ENCODE measurements around the gene HEPH. TPM values are rescaled to one million over a fixed set of nuclear protein-coding genes. Genes with fewer than 3 reads are reported as not detected.

HEPH gene
- total and polyA plus RNA-seq, 9 of the 15 experiments (the other 6 are each of a cell fraction or from before 2014, with no cell fraction given) = 22.4 to 67.6 (median 42.9) TPM

DNA sequence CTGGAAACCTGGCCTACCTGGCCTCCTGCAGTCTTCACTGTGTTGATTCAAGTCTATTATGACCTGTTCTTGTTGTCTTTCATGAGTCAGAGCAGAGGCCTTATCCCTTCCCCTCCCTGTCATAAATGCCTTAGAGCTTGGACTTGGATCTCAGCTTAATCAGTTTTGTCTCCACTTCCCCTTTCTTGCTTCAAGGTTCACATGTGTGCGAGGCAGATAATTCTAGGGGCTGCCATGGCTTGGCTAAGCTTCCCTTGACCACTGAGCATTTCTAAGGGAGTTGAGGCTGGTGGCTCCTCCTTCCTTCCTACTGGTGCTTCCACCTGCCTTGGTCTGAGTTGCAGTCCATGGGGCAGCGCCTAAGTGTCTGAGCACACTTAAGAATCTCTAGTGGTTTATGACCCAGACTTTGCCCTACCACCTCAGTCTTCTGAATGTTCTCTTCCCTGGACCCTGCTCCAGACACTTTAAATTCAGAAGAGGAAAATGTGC, 1.7 kb upstream of the HEPH start (continued):
- TF ChIP-seq, protein P1, sequence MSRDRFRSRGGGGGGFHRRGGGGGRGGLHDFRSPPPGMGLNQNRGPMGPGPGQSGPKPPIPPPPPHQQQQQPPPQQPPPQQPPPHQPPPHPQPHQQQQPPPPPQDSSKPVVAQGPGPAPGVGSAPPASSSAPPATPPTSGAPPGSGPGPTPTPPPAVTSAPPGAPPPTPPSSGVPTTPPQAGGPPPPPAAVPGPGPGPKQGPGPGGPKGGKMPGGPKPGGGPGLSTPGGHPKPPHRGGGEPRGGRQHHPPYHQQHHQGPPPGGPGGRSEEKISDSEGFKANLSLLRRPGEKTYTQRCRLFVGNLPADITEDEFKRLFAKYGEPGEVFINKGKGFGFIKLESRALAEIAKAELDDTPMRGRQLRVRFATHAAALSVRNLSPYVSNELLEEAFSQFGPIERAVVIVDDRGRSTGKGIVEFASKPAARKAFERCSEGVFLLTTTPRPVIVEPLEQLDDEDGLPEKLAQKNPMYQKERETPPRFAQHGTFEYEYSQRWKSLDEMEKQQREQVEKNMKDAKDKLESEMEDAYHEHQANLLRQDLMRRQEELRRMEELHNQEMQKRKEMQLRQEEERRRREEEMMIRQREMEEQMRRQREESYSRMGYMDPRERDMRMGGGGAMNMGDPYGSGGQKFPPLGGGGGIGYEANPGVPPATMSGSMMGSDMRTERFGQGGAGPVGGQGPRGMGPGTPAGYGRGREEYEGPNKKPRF (IDR thresholded peaks at IDR 0.05; ENCODE audit: low read depth, low read length) = no peak
- TF ChIP-seq NR2C1 (IDR thresholded peaks at IDR 0.05) (no peak), NR2C1 (tag; IDR thresholded peaks at IDR 0.05) (peak; percentile 28; the same call in 1 of the 2 replicates), POLR2AphosphoS5 (IDR thresholded peaks at IDR 0.05; ENCODE audit: control insufficient read depth, insufficient read depth, low read depth, low read length) (peak; percentile 86), ZNF133 (CRISPR knock-in tag; IDR thresholded peaks at IDR 0.05) (no peak), POLR3G (IDR thresholded peaks at IDR 0.05; ENCODE audit: extremely low read depth, insufficient read length, insufficient replicate concordance) (no peak), ZNF511 (CRISPR knock-in tag; IDR thresholded peaks at IDR 0.05) (no peak), TCF7 (IDR thresholded peaks at IDR 0.05; ENCODE audit: borderline replicate concordance) (no peak), JUNB (CRISPR knock-in tag; conservative IDR thresholded peaks at IDR 0.05) (no peak), ZNF12 (CRISPR knock-in tag; IDR thresholded peaks at IDR 0.05) (no peak), ATF1 (CRISPR knock-in tag; IDR thresholded peaks at IDR 0.05) (no peak), ATF1 (tag; IDR thresholded peaks at IDR 0.05) (no peak), CAMTA2 (CRISPR knock-in tag; conservative IDR thresholded peaks at IDR 0.05) (no peak), PREB (CRISPR knock-in tag; IDR thresholded peaks at IDR 0.05) (no peak), FOXP4 (CRISPR knock-in tag; IDR thresholded peaks at IDR 0.05; ENCODE audit: borderline replicate concordance) (no peak), ASH1L (IDR thresholded peaks at IDR 0.05; ENCODE audit: borderline replicate concordance, low read depth, partially characterized antibody) (no peak)
- TF ChIP-seq, protein P2, sequence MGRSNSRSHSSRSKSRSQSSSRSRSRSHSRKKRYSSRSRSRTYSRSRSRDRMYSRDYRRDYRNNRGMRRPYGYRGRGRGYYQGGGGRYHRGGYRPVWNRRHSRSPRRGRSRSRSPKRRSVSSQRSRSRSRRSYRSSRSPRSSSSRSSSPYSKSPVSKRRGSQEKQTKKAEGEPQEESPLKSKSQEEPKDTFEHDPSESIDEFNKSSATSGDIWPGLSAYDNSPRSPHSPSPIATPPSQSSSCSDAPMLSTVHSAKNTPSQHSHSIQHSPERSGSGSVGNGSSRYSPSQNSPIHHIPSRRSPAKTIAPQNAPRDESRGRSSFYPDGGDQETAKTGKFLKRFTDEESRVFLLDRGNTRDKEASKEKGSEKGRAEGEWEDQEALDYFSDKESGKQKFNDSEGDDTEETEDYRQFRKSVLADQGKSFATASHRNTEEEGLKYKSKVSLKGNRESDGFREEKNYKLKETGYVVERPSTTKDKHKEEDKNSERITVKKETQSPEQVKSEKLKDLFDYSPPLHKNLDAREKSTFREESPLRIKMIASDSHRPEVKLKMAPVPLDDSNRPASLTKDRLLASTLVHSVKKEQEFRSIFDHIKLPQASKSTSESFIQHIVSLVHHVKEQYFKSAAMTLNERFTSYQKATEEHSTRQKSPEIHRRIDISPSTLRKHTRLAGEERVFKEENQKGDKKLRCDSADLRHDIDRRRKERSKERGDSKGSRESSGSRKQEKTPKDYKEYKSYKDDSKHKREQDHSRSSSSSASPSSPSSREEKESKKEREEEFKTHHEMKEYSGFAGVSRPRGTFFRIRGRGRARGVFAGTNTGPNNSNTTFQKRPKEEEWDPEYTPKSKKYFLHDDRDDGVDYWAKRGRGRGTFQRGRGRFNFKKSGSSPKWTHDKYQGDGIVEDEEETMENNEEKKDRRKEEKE (IDR thresholded peaks at IDR 0.05; ENCODE audit: borderline replicate concordance in 1 of 2, control insufficient read depth in 1 of 2, low read depth in 2 of 2, low read length in 1 of 2) = no peak
